A673 (cell line): ENCODE data around the gene EFCAB8.

Source experiments
- CTCF ChIP-seq: fragments of 300-800, 200-600 bp; sonication (generic); conservative IDR thresholded peaks from 2 replicates; pipeline ENCODE4 v1.5.1; 2017; ENCODE audit warnings: low read depth, mild to moderate bottlenecking, antibody characterized with exemption, low read length, moderate library complexity, mixed read lengths
- EZH2 ChIP-seq: fragments of 200-600 bp; sonication (generic); IDR thresholded peaks from 2 replicates; pipeline ENCODE4 v1.6.1; 2017; ENCODE audit warnings: borderline replicate concordance, low read depth, mild to moderate bottlenecking, mixed read lengths, antibody characterized with exemption, low read length; ENCODE audit not compliant: poor library complexity, severe bottlenecking

DNA sequence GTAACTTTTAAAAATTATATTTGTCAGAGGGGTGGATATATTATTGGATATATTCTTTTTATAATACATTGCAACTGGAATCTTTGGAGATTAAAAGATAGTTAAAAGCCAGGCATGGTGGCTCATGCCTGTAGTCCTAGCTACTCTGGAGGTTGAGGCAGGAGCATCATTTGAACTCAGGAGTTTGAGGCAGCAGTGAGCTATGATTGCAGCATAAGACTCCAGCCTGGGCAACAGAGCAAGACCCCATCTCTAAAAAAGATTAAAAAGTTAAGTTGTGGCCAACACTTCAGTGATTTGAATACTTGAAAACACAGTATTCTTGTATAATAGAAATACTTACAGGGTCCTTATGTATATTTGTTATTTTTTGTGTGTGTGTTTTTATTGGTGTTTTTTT lies 23.8 kb upstream of the EFCAB8 start:
- TF ChIP-seq CTCF, result no peak
- no peak for TF ChIP-seq EZH2
